ENCODE results near the gene KRT36.

GRCh38 chr17:41500131-41500911, 10.6 kb upstream of the KRT36 start:
- TF ChIP-seq CTCF (conservative IDR thresholded peaks at IDR 0.05 in 1 of 2, IDR thresholded peaks at IDR 0.05 in 1 of 2; ENCODE audit: extremely low read depth in 1 of 2, insufficient read depth in 1 of 2, low read depth in 1 of 2, low read length in 2 of 2) (no peak), EZH2 (IDR thresholded peaks at IDR 0.05; ENCODE audit: borderline replicate concordance, low read length) (no peak)
